ENCODE results near the gene SNX17. TPM values are rescaled to one million over a fixed set of nuclear protein-coding genes. Genes with fewer than 3 reads are reported as not detected.

SNX17 gene
- polyA plus RNA-seq, 3 donors, result 101 to 110 (median 101) TPM

DNA sequence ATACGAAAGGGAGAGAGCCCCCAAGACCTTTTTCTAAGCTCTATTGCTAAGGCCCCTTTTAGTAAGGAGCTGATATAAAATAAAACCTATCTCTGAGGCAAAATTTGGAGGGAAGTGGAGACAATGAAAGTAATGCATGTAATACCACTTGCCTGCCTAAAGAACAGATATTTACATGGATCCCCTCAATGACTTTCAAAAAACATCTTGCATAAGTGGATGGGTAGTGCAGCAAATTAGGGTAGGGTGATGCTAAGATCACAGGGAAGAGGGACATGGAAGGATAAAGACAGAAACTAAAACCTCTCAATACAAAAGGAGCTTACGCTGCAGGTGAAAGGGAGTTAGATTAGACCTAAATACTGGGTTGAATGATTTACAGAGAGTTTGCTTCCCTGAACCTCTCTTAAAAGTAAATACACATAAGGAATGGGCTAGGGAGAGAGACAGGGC, 9.0 kb downstream of the SNX17 start:
- no peak for DNase-seq (ENCODE audit: extremely low read depth in 1 of 11, low read depth in 9 of 11, low spot score in 4 of 11)

- no peak for DNase-seq (ENCODE audit: extremely low read depth in 1 of 11, low read depth in 9 of 11, low spot score in 4 of 11)
Observed at GRCh38 chr2:27379836-27380625, 9.6 kb downstream of the SNX17 start.

DNA sequence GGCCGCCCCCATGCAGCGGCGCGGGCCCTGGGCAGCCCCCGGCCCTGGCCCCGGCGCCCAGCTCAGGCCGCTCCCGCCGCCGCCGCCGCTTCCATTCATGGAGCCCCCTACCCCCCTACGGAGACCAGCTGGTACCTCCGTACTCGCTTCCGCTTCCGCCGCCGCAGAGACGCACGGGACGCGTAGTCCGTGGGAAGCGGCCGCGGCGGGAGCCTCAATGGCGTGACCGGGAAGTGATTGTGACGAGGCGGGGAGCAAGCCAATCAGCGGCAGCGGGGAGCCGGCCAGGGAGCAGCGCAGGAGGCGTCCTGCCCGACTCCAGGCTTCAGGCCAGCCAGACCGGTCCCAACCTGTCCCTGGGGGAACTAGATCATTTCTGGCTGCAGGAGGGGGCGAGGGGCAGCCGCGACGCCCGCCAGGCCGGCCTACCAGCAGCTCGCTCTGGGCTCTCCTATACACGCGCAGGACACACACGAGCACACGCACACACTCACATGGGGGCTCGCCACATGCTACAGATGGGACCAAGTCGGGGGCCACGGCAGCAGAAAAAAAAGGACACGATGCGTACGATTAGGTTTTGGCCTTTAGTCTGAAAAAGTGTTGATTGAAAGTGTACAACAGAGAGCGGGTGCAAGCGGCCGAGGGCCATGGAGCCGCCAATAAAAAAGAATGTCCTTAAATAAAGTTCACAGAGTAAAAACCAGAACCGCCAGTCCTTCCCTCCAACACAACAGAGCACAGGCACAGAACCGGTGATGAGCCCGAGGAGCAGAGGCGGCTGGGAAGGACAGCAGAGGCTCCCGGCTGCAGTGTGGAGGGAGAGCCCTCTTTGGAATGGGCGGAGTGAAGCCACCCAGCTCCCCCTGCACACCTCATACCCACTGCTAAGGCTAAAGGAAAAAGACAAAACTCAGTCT, 10.5 kb downstream of the SNX17 start, which contains the start of gene ZNF513:
ZNF513 (minus strand) TSS at position 109 of the 920 bp plus-strand sequence. CDS start 208 bp downstream, outside the sequence.
- DNase-seq (ENCODE audit: extremely low read depth in 1 of 11, low read depth in 9 of 11, low spot score in 4 of 11), result peak; percentile 77 to 96 (median 93)

DNA sequence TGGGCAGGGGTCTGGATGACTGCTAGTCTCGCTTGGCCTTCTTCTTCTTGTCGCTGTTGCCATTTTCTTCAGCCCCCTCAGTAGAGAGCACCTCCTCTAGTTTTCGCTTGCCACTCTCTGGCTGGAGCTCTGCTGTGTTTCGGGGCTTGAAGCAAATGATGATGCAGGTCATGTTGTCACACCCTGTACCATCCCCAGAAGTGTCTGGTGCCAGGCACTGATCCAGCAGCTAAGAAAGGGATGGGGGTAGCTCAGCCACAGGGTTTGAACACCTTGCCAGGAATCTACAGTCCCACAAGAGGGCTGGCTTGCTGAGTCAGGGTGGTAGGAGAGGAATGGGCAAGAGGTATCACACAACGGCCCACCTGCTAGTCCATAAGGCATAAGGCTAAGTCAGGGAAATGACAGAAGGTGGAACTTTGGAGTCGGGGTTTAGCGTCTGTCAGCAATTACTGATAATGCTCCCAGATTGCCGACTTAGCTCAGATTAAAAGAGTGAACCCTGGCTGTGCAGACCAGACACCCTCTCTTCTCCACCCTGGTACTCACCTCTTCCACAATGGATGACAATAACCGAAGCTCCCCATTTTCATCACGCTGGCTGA, 11.3 kb downstream of the SNX17 start:
- no peak for DNase-seq (ENCODE audit: extremely low read depth in 1 of 11, low read depth in 9 of 11, low spot score in 4 of 11)

DNA sequence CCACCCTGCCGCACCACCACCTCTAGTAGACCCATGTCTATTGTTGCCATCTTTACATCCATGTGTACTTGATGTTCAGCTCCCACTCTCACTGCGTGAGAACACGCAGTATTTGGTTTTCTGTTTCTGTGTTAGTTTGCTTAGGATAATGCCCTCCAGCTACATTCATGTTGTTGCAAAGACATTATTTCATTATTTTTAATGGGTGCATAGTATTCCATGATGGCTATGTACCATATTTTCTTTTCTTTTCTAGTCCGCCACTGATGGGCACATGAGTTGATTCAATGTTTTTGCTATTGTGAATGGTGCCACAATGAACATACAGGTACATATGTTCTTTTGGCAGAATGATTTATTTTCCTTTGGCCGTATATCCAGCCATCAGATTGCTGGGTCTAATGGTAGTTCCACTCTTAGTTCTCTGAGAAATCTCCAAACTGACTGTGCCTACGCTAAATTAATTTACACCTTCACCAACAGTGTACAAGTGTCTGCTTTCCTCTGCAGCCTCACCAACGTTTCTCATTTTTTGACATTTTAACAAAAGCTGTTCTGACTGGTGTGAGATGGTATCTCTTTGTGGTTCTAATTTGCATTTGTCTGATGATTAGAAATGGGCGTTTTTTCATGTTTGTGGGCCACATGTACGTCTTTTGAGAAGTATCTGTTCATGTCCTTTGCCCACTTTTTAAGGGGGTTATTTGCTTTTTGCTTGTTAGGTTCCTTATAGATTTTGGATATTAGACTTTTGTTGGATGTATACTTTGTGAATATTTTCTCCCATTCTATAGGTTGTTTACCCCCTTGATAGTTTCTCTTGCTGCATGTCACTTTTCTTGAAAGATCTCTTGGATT, 20.6 kb downstream of the SNX17 start:
- DNase-seq (ENCODE audit: extremely low read depth in 1 of 11, low read depth in 9 of 11, low spot score in 4 of 11), result no peak

GRCh38 chr2:27393225-27393624, 22.8 kb downstream of the SNX17 start:
- no peak for DNase-seq (ENCODE audit: extremely low read depth in 1 of 11, low read depth in 9 of 11, low spot score in 4 of 11)

- no peak for DNase-seq (ENCODE audit: extremely low read depth in 1 of 11, low read depth in 9 of 11, low spot score in 4 of 11)
Observed at GRCh38 chr2:27398962-27399361, 28.5 kb downstream of the SNX17 start.

- DNase-seq (ENCODE audit: extremely low read depth in 1 of 11, low read depth in 9 of 11, low spot score in 4 of 11), result no peak
Observed at GRCh38 chr2:27400348-27401135, 30.1 kb downstream of the SNX17 start.

DNA sequence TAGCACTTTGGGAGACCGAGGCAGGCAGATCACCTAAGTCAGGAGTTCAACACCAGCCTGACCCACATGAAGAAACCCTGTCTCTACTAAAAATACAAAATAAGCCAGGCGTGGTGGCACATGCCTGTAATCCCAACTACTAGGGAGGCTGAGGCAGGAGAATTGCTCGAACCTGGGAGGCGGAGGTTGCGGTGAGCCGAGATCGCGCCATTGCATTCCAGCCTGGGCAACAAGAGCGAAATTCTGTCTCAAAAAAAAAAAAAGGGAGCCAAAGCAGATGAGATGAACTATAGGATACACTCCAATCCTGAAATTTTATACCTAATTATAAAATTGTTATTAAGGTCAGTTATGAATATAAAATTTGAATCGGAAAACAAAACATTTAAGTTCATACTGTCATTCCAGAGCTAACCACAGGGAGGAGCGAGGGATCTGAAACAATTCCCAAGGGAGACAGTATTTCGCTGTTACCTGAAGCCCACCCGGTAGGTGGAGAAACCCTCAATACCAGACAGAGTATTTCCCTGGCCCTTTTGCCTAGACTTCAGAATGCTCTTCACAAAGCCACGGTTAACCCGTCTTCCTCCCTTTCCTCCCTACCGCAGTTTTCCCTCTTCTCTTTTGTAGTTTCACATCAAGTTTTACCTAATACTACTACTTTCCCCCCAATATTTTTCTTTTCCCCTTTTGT, 37.5 kb downstream of the SNX17 start:
- peak in 4 of 11 donors; percentile 27 to 52 (median 44) for DNase-seq (ENCODE audit: extremely low read depth in 1 of 11, low read depth in 9 of 11, low spot score in 4 of 11)

GRCh38 chr2:27408601-27409320, 38.3 kb downstream of the SNX17 start:
- no peak for DNase-seq (ENCODE audit: extremely low read depth in 1 of 11, low read depth in 9 of 11, low spot score in 4 of 11)

GRCh38 chr2:27409321-27410073, 39.1 kb downstream of the SNX17 start, which contains the start of gene PPM1G:
Gene PPM1G, minus strand, starts transcription at chr2:27409591. Its CDS starts 169 bp downstream, at chr2:27409422.
- DNase-seq (ENCODE audit: extremely low read depth in 1 of 11, low read depth in 9 of 11, low spot score in 4 of 11), result peak; percentile 84 to 93 (median 89)

DNA sequence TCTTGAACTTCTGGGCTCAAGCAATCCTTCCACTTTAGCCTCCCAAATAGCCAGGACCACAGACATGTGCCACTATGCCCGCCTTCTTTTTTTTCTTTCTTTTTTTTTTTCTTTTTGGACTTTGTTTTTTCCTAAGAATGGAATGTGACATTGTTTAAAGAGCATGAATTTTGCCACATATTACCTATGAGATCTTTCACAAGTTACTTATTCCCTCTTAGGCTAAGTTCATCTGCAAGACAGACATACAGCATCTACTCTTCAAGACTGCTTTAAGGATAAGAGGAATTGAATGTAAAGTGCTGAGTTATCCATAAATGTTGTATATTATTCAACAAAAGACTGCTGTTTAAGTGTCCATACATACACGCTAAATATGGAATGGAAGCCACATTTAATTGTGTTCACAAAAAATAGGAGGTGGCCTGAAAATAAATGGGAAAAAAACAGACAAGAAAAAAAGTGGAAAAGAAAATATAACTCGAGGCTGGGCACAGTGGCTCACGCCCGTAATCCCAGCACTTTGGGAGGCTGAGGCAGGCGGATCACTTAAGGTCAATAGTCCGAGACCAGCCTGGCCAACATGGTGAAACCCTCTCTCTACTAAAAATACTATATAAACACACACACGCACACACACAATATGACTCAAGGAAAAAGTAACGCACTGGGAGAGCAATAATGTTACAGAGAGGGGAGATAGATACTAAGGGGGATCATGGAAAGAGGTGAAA, 42.2 kb downstream of the SNX17 start:
- DNase-seq (ENCODE audit: extremely low read depth in 1 of 11, low read depth in 9 of 11, low spot score in 4 of 11), result no peak

DNA sequence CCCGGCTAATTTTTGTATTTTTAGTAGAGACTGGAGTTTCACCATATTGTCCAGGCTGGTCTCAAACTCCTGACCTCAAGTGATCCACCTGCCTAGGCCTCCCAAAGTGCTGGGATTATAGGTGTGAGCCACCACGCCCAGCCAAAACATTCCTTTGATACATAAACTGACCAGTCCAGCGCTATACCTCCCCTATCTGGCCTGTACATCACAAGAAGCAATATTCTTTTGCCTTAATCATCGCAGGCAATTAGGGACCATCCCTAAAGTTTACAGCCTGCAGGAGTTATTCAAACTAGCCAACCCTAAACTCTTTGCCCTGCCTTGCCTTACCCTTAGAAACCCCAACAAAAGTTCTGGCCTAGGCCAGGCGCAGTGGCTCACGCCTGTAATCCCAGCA, 45.7 kb downstream of the SNX17 start:
- DNase-seq (ENCODE audit: extremely low read depth in 1 of 11, low read depth in 9 of 11, low spot score in 4 of 11), result no peak

DNA sequence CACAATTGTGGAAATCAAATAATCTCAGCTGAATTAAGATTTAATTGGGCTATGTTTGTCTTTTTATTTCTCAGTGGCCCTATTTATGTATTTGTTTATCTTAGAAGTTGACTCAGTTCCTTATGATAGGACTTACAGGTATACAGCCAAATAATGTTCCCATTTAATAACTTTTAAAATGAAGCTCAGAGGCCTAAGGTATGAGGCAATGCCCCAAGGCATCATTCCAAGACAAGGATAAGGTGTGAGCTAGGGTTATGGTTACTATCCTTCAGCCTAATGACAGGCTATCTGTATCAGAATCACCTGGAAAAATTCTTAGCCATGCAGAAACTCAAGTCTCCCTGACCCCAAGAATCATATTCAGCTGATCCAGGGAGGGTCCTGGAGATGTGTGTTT, 50.6 kb downstream of the SNX17 start:
- no peak for DNase-seq (ENCODE audit: extremely low read depth in 1 of 11, low read depth in 9 of 11, low spot score in 4 of 11)

DNA sequence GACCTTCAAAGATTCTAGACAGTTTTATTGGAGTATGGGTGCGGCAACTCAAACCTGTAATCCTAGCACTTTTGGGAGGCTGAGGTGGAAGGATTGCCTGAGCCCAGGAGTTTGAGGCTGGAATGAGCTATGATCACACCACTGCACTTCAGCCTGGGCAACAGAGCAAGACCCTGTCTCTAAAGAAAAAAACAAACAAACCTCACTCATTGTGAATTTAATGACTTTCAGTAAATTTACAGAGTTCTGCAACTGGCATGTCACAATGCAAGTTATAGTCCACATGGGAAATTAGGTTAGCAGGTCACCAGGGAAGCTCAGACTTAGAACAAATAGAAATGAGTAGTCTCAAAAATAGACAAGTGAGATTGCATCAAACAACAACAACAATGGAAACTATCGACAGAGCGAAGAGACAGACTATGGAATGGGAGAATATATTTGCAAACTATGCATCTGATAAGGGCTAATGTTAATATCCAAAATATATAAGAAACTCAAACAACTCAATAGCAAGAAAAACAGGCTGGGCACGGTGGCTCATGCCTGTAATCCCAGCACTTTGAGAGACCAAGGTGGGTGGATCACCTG, 51.3 kb downstream of the SNX17 start:
- DNase-seq (ENCODE audit: extremely low read depth in 1 of 11, low read depth in 9 of 11, low spot score in 4 of 11), result no peak
